Hematopoietic multipotent progenitor cell treated with erythropoietin and hydrocortisone succinate and interleukin-3 and kit ligand, for 8 days (in vitro differentiated cells): ENCODE data around the gene ODAPH.

Source experiments
- DNase-seq: peaks from one replicate; pipeline ENCODE4 v3.0.0-alpha.2; 2015

ODAPH gene

GRCh38 chr4:75545526-75545925 is 10.3 kb upstream of the ODAPH start:
- no peak for DNase-seq

GRCh38 chr4:75547647-75548387 is 8.0 kb upstream of the ODAPH start:
- DNase-seq, result no peak

DNA sequence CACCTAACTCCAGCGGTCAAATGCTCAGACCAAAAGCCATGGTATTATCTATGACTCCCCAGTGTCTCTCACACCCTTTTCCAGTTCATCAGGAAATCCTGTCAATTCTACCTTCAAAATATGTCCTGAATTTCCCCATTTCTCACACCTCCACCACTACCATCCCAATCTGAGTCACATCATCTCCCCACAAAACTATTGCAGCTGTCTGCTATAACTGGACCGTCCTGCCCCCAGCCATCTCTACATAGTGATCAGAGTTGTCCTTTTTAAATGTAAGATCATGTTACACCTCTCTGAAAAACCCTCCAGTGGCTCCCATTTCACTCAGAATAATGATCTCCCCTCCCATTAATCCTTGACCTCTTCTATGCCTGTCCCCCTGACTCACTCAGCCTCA is 6.8 kb upstream of the ODAPH start:
- DNase-seq, result no peak

GRCh38 chr4:75552452-75552851 is 3.4 kb upstream of the ODAPH start:
- DNase-seq, result no peak

- no peak for DNase-seq
These were observed 1.8 kb downstream of the ODAPH start for GRCh38 chr4:75557696-75558095.

GRCh38 chr4:75561789-75562188 is 5.9 kb downstream of the ODAPH start:
- DNase-seq, result no peak

- DNase-seq, result no peak
These were observed 8.2 kb downstream of the ODAPH start for GRCh38 chr4:75564023-75564422.

DNA sequence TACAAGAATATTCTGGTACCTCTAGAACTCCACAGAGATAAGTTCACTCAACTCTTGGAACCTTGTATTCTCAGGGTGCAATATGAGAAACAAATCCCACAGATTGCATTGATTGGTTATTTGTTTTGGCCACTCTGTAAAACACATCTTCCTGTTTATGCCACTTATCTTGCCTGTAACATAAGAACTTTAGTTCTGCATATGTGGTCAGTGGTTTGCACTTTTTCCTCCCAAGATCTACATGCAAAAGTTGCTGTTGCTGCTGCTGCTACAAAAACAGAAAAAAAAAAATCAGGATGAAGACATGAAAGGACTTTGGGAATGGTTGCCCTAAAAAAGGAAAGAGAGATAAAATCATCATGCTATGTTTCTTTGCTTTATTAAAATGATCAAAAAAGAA is 9.6 kb downstream of the ODAPH start:
- no peak for DNase-seq

DNA sequence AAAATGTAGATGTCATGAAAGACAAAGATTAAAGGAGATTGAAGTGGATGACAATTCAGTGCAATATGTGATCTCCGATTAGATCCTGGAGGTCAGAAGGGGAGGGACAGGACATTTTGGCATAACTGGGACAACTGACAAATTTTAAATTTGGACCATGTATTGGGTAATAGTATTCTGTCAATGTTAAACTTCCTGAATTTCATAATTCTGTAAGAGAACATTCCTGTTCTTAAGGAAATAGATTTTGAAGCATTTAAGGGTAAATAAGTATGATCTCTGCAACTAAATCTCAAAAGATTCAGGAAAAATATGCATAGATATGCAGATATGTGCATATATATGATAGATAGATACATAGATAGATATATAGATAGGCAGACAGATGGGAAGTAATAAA is 11.0 kb downstream of the ODAPH start:
- DNase-seq, result no peak

DNA sequence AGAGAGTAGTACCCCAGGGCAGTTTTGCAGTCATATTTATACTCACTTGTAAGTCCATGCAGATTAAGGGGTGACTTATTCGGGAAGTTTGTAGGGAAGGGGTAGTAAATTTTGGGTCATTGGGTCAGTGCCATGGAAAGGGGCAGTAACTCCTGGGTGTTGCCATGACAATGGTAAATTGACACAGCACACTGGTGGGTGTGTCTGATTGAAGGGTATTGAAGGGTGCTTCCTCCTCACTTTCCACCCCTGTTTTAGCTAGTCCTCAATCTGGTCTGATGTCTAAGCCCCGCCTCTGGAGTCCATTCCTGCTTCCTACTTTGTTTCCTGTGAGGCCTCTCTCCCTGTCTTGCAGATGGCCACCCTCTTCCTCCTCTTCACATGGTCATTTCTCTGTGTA is 11.9 kb downstream of the ODAPH start:
- DNase-seq, result no peak

DNA sequence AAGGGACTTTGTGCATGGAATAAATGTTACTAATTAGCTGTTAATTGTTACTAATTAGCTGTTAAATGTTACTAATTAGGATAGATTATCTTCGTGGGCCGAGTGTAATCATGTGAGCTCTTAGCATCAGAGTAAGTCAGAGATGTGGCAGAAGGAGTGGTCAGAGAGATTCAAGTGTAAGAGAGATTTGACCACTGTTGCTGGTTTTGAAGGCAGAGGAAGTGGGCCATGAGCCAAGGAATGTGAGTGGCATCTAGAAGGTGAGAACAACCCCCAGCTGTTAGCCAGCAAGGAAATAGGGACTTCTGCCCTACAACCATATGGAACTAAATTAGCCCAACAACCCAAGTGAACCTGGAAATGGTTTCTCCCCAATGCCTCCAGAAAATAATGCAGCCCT is 28.2 kb downstream of the ODAPH start:
- DNase-seq, result no peak

DNA sequence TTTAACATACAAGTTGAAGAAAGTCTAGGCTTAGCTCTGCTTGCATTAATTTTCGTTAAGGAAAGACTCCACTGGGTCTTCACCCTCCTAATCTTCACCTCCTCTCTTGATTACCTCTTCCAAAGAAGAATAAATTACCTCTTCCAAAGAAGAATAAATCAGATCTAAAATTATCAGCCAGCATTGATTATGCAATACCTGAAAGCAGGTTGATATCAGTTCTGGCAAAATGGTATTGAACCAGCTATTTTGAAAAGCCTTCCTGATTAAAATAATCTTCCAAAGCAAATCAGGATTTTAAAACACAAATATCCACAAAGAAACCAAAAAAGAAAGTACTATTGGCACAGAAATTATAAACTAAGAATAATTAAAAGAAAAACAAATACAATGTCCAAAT is 37.5 kb downstream of the ODAPH start:
- DNase-seq, result no peak

DNA sequence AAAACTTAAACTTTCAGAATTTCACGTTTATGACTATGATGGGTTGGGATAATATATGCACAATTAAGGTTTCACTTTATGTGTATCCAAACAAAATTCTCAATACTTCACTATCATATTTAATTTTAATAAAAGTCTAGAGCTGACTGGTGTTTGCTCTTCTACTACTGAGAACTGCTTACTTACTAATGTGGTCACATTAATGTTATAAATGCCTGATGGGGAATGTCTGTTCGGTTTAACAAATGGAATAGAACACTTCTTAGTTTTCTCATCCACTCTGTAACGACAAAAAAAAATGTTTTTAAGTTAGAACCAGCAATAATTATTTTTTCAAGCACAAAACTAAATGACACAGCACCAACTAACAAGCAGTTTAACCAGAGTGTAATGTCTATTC is 40.2 kb downstream of the ODAPH start:
- no peak for DNase-seq

GRCh38 chr4:75598390-75598789 is 42.5 kb downstream of the ODAPH start:
- DNase-seq, result peak; percentile 31

- DNase-seq, result no peak
These were observed 43.8 kb downstream of the ODAPH start for GRCh38 chr4:75599647-75600046.

- DNase-seq, result no peak
These were observed 50.1 kb downstream of the ODAPH start for GRCh38 chr4:75605928-75606327.

DNA sequence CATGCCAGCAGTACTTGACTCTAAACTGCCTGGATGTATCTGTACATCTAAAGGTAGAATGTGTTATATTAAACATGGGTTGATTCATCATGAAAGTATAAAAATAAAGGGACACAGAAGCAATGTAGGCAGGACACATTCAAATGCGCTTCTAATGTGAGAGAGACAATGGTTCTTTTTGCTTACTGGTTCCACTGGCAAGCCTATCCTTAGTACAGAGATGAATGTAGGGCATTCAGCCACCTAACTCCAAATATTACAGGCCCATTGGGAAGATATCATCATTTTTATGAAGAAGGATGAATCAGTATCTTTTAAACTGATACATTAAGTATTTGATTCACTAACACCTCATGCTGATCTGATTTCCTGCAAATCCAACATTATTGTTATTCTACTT is 56.4 kb downstream of the ODAPH start:
- DNase-seq, result no peak
